Stimulated activated memory B cell treated with anti-CD40 and anti-IgM and Interleukin-4, amounts not matched to agents 10 μg/mL and 1 μg/mL and 100 μg/mL, for 72 hours (primary cell): ENCODE data around the gene RAB5A.
"Not testable (repeated sequence)": the region's sequence is repeated elsewhere in the genome, so short reads cannot be mapped to it uniquely, and the experiment has no call there.

ENCODE experiments used
- ATAC-seq: fragments of 150-1000 bp; cut with Tn5 transposase; 2 replicates; pipeline ENCODE4 v1.10.0; 2021
- H3K27ac Mint-ChIP-seq: one replicate; pipeline ENCODE4 v1.8.0; 2022; ENCODE audit warnings: mild to moderate bottlenecking, mixed read lengths
- H3K27me3 Mint-ChIP-seq: one replicate; pipeline ENCODE4 v1.8.0; 2022; ENCODE audit warnings: mixed read lengths
- H3K36me3 Mint-ChIP-seq: one replicate; pipeline ENCODE4 v1.8.0; 2022; ENCODE audit warnings: mixed read lengths
- H3K4me1 Mint-ChIP-seq: one replicate; pipeline ENCODE4 v1.8.0; 2022; ENCODE audit warnings: mixed read lengths
- H3K4me3 Mint-ChIP-seq: one replicate; pipeline ENCODE4 v1.8.0; 2022; ENCODE audit warnings: mild to moderate bottlenecking, moderate library complexity, mixed read lengths
- H3K9me3 Mint-ChIP-seq: one replicate; pipeline ENCODE4 v1.8.0; 2022; ENCODE audit warnings: mixed read lengths

Gene RAB5A

DNA sequence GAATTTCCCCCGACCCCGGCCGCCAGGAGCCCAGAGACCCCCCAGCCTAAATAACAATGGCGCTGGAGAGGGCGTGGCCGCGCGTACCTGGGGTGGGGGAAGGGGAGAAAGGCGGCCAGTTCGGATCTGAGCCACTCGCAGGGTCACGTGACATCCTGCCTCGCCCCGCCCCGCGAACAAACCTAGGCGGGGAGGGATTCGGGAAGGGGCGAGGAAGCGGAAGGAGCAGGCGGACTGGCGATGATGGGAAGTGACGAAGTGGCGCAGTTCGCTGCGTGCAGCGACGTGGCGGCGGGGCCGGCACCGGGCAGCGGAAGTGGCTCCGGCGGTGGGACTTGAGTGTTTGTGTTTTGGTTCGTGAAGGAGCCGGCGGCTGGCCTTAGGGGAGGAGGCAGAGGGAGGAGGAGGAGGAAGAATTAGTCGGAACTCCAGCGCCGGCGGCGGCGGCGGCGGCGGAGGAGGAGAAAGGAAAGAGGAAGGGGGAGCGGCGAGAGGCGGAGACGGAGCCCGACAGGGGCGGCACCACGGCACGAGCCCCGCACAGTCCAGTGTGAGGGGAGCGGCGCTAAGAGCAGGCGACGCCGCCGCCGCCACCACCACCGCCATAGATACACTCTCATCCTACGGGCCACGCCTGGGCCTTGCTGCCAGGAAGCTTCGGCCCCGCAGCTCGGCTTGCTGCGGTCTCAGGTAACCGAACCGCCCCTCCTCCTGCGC, at the start of gene RAB5A:
Gene RAB5A (plus strand): TSS at position 266 of the 717 bp plus-strand sequence. CDS start 3,802 bp downstream, outside the sequence.
- Mint-ChIP-seq H3K4me1 (peaks cover 30% of the 10 kb centered on the region), H3K27me3 (no peaks in the 10 kb centered on the region), H3K4me3 (peak within 1 kb of the TSS; percentile 82), H3K9me3 (no peaks in the 10 kb centered on the region), H3K27ac (peak within 1 kb of the TSS; percentile 85), H3K36me3 (peaks cover 10% of the 10 kb centered on the region)
- ATAC-seq: peak; percentile 96

DNA sequence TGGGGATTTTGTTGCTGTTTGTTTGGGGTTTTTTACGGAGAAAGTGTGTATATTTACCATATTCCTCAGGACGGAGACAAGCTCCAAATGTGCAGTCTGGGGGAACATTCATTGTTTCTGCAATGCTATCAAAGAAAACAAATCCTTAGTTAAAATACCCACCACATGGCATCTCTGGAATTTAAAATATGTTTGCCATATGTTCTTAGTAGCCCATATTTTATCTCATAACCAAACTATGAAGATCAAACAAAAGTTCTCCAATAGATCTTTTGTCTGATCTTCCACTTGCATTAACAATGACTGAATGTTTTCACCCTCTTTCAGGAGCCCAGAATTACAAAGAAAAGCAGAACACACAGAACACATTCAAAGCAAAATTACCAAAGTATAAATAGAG, 48.2 kb upstream of the RAB5A start:
- Mint-ChIP-seq H3K9me3 (no peaks in the 10 kb centered on the region), H3K27ac (no peak overlapping the region), H3K27me3 (no peaks in the 10 kb centered on the region), H3K4me1 (no peaks in the 10 kb centered on the region), H3K4me3 (no peak overlapping the region), H3K36me3 (no peaks in the 10 kb centered on the region)
- ATAC-seq: no peak

DNA sequence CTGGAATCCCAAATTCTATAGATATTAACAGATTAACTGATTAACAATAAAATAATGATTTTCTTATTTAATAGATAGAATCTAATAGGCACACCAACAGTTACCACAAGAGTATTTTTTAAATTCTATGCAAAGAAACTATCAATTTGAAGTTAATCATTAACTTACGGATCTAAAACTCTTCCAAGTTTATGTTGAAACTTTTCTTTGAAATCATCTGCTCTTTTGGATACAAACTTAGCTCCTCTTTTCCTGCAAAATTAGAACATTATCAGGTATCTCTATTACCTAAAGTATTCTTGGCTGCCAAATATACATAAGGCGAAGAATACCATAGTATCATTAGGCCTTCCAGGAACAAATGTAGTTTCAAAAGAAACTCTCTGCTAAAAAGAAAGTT, 47.6 kb upstream of the RAB5A start:
- Mint-ChIP-seq H3K27me3 (no peaks in the 10 kb centered on the region), H3K4me3 (no peak overlapping the region), H3K9me3 (no peaks in the 10 kb centered on the region), H3K4me1 (no peaks in the 10 kb centered on the region), H3K27ac (no peak overlapping the region), H3K36me3 (no peaks in the 10 kb centered on the region)
- no peak for ATAC-seq

- not testable (repeated sequence) for H3K4me3 Mint-ChIP-seq, H3K27me3 Mint-ChIP-seq, H3K9me3 Mint-ChIP-seq, H3K4me1 Mint-ChIP-seq, ATAC-seq, H3K27ac Mint-ChIP-seq, H3K36me3 Mint-ChIP-seq
Observed at GRCh38 chr3:19899833-19900232, 47.1 kb upstream of the RAB5A start.

DNA sequence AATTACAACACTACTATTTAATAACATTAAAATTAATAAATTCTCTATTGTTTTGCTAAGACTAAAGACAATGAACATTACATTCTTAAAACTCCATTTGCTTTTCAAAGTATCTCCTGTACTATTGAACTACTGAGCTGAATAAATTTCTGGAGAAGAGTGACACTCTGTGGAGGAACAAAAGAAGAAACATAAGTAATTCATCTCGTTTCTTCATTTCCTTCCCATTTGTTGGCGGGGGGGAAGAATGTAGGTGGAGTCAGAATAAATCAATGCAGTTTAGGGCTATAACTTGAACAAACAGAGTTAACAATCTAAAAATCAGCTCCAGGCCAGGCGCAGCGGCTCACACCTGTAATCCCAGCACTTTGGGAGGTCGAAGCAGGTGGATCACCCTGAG, 45.6 kb upstream of the RAB5A start:
- no peak for ATAC-seq
- H3K36me3 Mint-ChIP-seq: no peaks in the 10 kb centered on the region
- no peaks in the 10 kb centered on the region for H3K4me1 Mint-ChIP-seq
- no peaks in the 10 kb centered on the region for H3K9me3 Mint-ChIP-seq
- no peak overlapping the region for H3K4me3 Mint-ChIP-seq
- H3K27ac Mint-ChIP-seq: no peak overlapping the region
- no peaks in the 10 kb centered on the region for H3K27me3 Mint-ChIP-seq

GRCh38 chr3:19901918-19902317, 45.0 kb upstream of the RAB5A start:
- Mint-ChIP-seq H3K27ac (no peak overlapping the region), H3K36me3 (no peaks in the 10 kb centered on the region), H3K4me3 (no peak overlapping the region), H3K9me3 (no peaks in the 10 kb centered on the region), H3K27me3 (no peaks in the 10 kb centered on the region), H3K4me1 (no peaks in the 10 kb centered on the region)
- ATAC-seq: no peak

DNA sequence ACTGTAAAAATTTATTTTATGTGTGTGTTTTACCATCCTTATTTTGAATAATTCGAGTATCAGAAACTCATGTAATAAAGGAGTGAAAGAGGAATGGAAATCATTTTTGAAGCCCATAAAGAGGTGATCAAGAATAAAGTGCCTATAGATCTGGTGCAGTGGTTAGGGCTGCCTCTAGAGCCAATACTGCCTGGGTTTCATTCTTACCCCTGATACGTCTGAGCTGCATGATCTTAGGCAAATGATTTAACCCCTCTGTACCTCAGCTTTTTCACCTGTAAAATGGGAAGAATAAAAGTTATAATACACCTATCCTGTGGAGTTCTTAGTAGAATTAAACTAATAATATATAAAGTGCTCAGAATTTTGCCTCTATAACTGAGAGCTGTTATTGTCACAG, 43.2 kb upstream of the RAB5A start:
- Mint-ChIP-seq H3K27ac (no peak overlapping the region), H3K27me3 (no peaks in the 10 kb centered on the region), H3K36me3 (no peaks in the 10 kb centered on the region), H3K4me3 (no peak overlapping the region), H3K9me3 (no peaks in the 10 kb centered on the region), H3K4me1 (no peaks in the 10 kb centered on the region)
- no peak for ATAC-seq

GRCh38 chr3:19907523-19907922, 39.4 kb upstream of the RAB5A start:
- H3K9me3 Mint-ChIP-seq: peaks cover 14% of the 10 kb centered on the region
- no peak for ATAC-seq
- no peak overlapping the region for H3K4me3 Mint-ChIP-seq
- no peaks in the 10 kb centered on the region for H3K27me3 Mint-ChIP-seq
- no peaks in the 10 kb centered on the region for H3K4me1 Mint-ChIP-seq
- peaks cover 20% of the 10 kb centered on the region for H3K36me3 Mint-ChIP-seq
- H3K27ac Mint-ChIP-seq: no peak overlapping the region

DNA sequence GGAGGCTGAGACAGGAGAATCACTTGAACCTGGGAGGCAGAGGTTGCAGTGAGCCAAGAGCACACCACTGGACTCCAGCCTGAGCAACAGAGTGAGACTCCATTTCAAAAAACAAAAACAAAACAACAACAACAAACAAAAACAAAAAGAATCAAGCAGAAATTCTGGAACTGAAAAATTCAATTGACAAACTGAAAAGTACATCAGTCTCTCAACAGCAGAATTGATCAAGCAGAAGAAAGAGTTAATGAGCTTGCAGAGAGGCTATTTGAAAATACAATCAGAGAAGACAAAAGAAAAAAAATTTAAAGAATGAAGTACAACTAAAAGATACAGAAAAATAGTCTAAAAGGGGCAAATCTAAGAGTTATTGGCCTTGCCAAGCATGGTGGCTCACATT, 35.4 kb upstream of the RAB5A start:
- Mint-ChIP-seq H3K27ac (no peak overlapping the region), H3K9me3 (peaks cover 21% of the 10 kb centered on the region), H3K4me1 (no peaks in the 10 kb centered on the region), H3K4me3 (no peak overlapping the region), H3K27me3 (no peaks in the 10 kb centered on the region), H3K36me3 (peaks cover 20% of the 10 kb centered on the region)
- no peak for ATAC-seq

DNA sequence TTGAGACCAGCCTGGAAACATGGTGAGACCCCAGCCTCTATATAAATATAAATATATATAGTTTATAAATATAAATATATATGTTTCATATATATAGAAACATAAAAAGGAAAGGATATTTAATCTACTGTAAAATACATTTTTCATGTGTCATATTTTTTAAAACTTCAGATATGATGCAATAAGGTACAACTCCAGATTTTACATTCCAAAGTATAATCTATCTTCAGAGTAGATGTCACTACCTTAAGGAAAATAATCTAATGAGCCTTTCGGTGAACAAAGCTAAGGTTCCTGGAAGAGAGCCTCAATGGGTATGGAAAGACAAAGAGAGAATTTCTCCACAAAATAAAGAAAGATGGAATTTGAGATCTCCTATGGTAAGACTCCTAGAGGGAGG, 29.7 kb upstream of the RAB5A start:
- no peak overlapping the region for H3K4me3 Mint-ChIP-seq
- H3K27me3 Mint-ChIP-seq: no peaks in the 10 kb centered on the region
- peaks cover 7% of the 10 kb centered on the region for H3K9me3 Mint-ChIP-seq
- H3K36me3 Mint-ChIP-seq: no peaks in the 10 kb centered on the region
- no peaks in the 10 kb centered on the region for H3K4me1 Mint-ChIP-seq
- no peak overlapping the region for H3K27ac Mint-ChIP-seq
- no peak for ATAC-seq

GRCh38 chr3:19920401-19921080, 26.4 kb upstream of the RAB5A start:
- no peak overlapping the region for H3K27ac Mint-ChIP-seq
- H3K27me3 Mint-ChIP-seq: no peaks in the 10 kb centered on the region
- H3K4me1 Mint-ChIP-seq: no peaks in the 10 kb centered on the region
- no peak for ATAC-seq
- H3K36me3 Mint-ChIP-seq: no peaks in the 10 kb centered on the region
- no peak overlapping the region for H3K4me3 Mint-ChIP-seq
- no peaks in the 10 kb centered on the region for H3K9me3 Mint-ChIP-seq

GRCh38 chr3:19931180-19931692, 15.7 kb upstream of the RAB5A start:
- peak; percentile 96 for ATAC-seq

DNA sequence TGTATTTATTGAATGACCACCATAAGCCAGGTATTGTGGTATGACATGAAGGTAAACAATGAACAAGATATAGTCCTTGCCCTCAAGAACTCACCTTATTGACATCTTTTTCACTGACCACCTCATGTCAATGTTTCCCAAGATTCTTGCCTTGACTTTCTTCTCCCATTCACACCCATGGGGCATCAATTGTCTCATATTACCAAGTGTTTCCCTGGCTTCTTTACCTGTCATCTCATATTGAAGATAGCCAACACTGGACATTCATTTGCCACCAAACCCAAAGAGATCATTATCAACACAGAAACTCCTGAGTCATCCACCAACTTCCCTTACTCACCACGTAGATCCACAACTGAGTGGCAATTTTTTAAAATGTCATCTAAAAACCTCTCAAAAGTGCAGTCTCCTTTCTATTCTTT, 15.1 kb upstream of the RAB5A start:
- peaks cover 39% of the 10 kb centered on the region for H3K4me1 Mint-ChIP-seq
- no peaks in the 10 kb centered on the region for H3K36me3 Mint-ChIP-seq
- peaks cover 9% of the 10 kb centered on the region for H3K27me3 Mint-ChIP-seq
- ATAC-seq: peak; percentile 56
- H3K27ac Mint-ChIP-seq: peak overlapping the region; percentile 80
- peak overlapping the region; percentile 27 for H3K4me3 Mint-ChIP-seq
- no peaks in the 10 kb centered on the region for H3K9me3 Mint-ChIP-seq

More at GRCh38 chr3:19931180-19931692, 15.7 kb upstream of the RAB5A start:
- Mint-ChIP-seq H3K4me1 (peaks cover 39% of the 10 kb centered on the region), H3K27ac (peak overlapping the region; percentile 80), H3K27me3 (peaks cover 9% of the 10 kb centered on the region), H3K36me3 (no peaks in the 10 kb centered on the region), H3K9me3 (no peaks in the 10 kb centered on the region), H3K4me3 (peak overlapping the region; percentile 27)

GRCh38 chr3:19932422-19932821, 14.5 kb upstream of the RAB5A start:
- H3K36me3 Mint-ChIP-seq: no peaks in the 10 kb centered on the region
- peak overlapping the region; percentile 80 for H3K27ac Mint-ChIP-seq
- peaks cover 9% of the 10 kb centered on the region for H3K27me3 Mint-ChIP-seq
- H3K4me3 Mint-ChIP-seq: peak overlapping the region; percentile 6
- no peaks in the 10 kb centered on the region for H3K9me3 Mint-ChIP-seq
- no peak for ATAC-seq
- H3K4me1 Mint-ChIP-seq: peaks cover 39% of the 10 kb centered on the region

DNA sequence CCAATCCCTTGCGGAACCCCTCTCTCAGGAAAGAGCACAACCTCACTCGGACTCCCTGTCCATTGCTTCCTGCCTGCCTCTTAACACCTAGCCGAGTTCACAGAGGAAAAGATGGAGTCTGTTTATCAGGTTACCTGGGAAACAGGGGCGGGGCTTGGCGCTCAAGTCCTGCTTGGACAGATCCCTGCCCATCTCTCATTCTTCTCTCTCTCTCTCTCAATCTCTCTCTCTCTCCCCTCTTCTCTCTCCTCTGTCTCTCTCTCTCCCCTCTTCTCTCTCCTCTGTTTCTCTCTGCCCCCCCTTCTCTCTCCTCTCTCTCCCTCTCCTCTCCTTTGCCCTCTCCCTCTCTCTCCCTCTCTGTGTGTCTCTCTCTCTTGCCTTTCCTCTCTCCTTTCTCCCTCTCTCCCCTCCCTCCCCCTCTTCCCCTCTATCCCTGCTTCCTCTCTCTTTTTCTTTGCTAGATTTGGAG, 12.8 kb upstream of the RAB5A start, which contains the start of gene EFHB:
Gene EFHB (minus strand): TSS at position 120 of the 469 bp plus-strand sequence. CDS start 199 bp downstream, outside the sequence.
- Mint-ChIP-seq H3K4me1 (peaks cover 39% of the 10 kb centered on the region), H3K4me3 (no peak within 1 kb of the TSS)

More for the DNA sequence above, 12.8 kb upstream of the RAB5A start, which contains the start of gene EFHB:
- no peak for ATAC-seq
- no peaks in the 10 kb centered on the region for H3K9me3 Mint-ChIP-seq
- peaks cover 9% of the 10 kb centered on the region for H3K27me3 Mint-ChIP-seq
- no peaks in the 10 kb centered on the region for H3K36me3 Mint-ChIP-seq
- peak within 1 kb of the TSS; percentile 80 for H3K27ac Mint-ChIP-seq
